Esophagus muscularis mucosa (tissue), 4 donors: ENCODE results near the gene DAB1.

Experiments
- CTCF ChIP-seq, 3 experiments: fragments of 200-600 bp in 2 of 3; fragments of 450-650 bp in 1 of 3; sonication (generic) in 2 of 3; IDR thresholded peaks; one replicate each; pipeline ENCODE4 v1.5.1; 2017 to 2019; ENCODE audit warnings: antibody characterized with exemption in 3 of 3, mild to moderate bottlenecking in 2 of 3, moderate library complexity in 1 of 3
- EP300 ChIP-seq: sonication (generic); formaldehyde crosslinking; IDR thresholded peaks from one replicate; pipeline ENCODE4 v1.6.1; 2017; ENCODE audit warnings: antibody characterized with exemption
- POLR2A ChIP-seq: fragments of 450-650 bp; IDR thresholded peaks from one replicate; pipeline ENCODE4 v1.6.1; 2017; ENCODE audit warnings: antibody characterized with exemption, moderate library complexity, mild to moderate bottlenecking, low read depth
- POLR2AphosphoS5 ChIP-seq, 2 donors: sonication (generic); formaldehyde crosslinking; IDR thresholded peaks; one replicate each; pipeline ENCODE4 v1.6.1; 2017; ENCODE audit warnings: antibody characterized with exemption in 2 of 2

GRCh38 chr1:57195436-57195941, 228.4 kb downstream of the DAB1 start:
- TF ChIP-seq CTCF (IDR thresholded peaks at IDR 0.05): no peak
- no peak for TF ChIP-seq EP300
- TF ChIP-seq POLR2AphosphoS5 (IDR thresholded peaks at IDR 0.05): no peak
- no peak for TF ChIP-seq POLR2A
